NCI-H345 treated with DMSO at 0.1 percent for 48 hours (cell line): ENCODE data around the gene LIG1.
A peak's percentile ranks its signal among the peaks of the same experiment; 100 is the strongest.
"Not testable (repeated sequence)": the region's sequence is repeated elsewhere in the genome, so short reads cannot be mapped to it uniquely, and the experiment has no call there.

Experiments
- DNase-seq: peaks from one replicate; lab custom pipeline; 2025; ENCODE audit not compliant: unreplicated experiment; lab: John Stamatoyannopoulos, UW

LIG1 gene

GRCh38 chr19:48122421-48122820 lies 47.7 kb downstream of the LIG1 start:
- DNase-seq: no peak

GRCh38 chr19:48121909-48122371 lies 48.2 kb downstream of the LIG1 start:
- DNase-seq: no peak

DNA sequence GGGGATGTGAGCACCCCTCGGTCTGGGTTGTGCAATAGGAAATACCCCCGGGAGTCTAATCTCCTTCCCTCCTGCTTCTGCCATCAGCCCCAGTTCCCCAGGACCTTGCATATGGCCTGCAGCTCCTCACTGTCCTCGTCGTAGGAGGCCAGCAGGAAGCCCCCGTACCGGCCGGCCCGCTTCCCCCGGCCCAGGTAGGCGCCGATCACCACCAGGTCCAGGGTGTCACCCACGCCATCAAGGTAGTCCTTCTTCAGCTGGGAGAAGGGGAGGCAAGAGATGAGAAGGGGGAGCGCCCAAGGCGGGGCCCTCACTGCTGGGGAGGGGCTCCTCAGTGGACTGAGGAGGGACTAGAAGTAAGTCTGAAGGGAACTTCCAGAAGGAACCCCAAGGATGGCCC lies 49.1 kb downstream of the LIG1 start:
- no peak for DNase-seq

- no peak for DNase-seq
Measured at GRCh38 chr19:48120505-48120904, 49.6 kb downstream of the LIG1 start.

- DNase-seq: no peak
Measured at GRCh38 chr19:48118131-48118517, 52.0 kb downstream of the LIG1 start.

DNA sequence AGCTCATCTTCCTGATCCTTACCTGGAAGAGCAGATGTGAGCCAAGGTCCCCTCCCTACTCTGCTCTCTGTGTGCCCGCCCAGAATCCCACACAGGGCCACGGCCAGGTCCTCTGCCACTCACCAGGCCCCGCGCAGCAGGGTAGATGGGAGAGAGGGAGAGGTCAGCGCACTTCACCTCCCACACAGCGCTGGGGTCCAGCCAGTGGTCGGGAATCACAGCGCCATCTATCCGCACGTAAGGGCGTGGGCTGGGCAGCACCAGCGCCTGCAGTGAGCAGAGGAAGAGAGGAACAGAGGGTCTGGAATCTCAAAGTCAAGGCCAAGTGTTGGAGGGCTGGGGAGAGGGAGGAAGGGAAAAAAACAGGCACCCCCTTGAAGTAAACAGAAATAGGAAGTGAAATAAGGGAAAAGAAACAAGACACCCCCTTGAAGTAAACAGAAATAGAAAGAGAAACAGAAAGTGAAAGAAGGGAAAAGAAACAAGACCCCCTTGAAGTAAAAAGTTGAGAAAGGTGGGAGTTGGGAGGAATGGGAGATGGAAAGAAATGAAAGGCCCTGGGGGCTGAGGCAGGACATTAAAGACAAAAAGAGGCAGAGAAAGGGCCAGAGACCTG lies 52.5 kb downstream of the LIG1 start:
- no peak for DNase-seq

GRCh38 chr19:48113190-48113917 lies 56.8 kb downstream of the LIG1 start:
- DNase-seq: no peak

- no peak for DNase-seq
Measured at GRCh38 chr19:48111280-48111679, 58.9 kb downstream of the LIG1 start.

GRCh38 chr19:48110350-48110966 lies 59.7 kb downstream of the LIG1 start, which contains the start of gene PLA2G4C:
PLA2G4C (minus strand) TSS chr19:48110817; CDS start chr19:48106529, 4,288 bp downstream.
- DNase-seq: peak; percentile 53

DNA sequence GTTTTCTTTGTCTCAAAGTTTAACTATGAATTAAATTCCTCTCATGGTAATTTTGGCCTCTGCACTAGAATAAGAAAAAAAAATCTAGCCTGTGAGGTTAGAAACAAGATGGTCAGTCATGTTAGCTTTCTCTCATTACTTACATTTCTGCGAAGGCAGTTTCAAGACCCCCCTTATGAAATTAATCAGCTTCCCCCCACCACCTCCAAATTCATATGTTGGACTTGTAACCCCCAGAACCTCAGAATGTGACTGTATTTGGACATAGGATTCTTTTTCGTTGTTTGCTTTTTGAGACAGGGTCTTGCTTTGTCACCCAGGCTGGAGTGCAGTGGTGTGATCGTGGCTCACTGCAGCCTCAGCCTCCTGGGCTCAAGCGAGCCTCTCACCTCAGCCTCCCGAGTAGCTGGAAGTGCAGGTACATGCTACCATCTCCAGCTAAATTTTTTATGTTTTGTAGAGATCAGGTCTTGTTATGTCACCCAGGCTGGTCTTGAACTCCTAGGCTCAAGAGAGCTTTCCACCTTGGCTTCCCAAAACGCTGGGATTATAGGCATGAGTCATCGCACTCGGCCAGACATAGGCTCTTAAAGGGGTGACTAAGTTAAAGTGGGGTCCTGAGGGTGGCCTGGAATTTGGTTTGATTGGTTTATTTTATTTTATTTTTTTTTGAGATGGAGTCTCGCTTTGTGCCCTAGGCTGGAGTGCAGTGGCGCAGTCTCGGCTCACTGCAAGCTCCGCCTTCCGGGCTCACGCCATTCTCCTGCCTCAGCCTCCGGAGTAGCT lies 61.0 kb downstream of the LIG1 start:
- no peak for DNase-seq

- DNase-seq: no peak
Measured at GRCh38 chr19:48103922-48104321, 66.2 kb downstream of the LIG1 start.

- no peak for DNase-seq
Measured at GRCh38 chr19:48102870-48103751, 67.0 kb downstream of the LIG1 start.

GRCh38 chr19:48095612-48096175 lies 74.5 kb downstream of the LIG1 start:
- DNase-seq: no peak

GRCh38 chr19:48094855-48095203 lies 75.3 kb downstream of the LIG1 start:
- DNase-seq: no peak

GRCh38 chr19:48094129-48094854 lies 75.9 kb downstream of the LIG1 start:
- DNase-seq: no peak

DNA sequence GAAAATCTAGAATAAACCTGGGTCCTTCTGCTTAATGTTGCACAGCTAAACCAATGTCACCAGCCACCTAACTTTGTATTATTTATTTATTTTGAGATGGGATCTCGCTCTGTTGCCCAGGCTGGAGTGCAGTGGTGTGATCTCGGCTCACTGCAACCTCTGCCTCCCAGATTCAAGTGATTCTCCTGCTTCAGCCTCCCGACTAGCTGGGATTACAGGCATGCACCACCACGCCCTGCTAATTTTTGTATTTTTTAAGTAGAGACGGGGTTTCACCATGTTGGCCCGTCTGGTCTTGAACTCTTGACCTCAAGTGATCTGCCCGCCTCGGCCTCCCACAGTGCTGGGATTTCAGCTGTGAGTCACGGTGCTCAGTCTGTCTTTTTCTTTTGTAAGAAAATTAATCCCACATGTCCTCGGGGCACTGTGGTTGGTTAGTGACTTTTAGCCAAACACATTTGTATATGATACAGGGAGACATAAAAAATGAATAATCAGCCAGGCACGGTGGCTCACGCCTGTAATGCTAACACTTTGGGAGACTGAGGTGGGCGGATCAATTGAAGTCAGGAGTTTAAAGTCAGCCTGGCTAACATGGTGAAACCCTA lies 78.9 kb downstream of the LIG1 start:
- not testable (repeated sequence) for DNase-seq

- DNase-seq: no peak
Measured at GRCh38 chr19:48090281-48090802, 79.8 kb downstream of the LIG1 start.

DNA sequence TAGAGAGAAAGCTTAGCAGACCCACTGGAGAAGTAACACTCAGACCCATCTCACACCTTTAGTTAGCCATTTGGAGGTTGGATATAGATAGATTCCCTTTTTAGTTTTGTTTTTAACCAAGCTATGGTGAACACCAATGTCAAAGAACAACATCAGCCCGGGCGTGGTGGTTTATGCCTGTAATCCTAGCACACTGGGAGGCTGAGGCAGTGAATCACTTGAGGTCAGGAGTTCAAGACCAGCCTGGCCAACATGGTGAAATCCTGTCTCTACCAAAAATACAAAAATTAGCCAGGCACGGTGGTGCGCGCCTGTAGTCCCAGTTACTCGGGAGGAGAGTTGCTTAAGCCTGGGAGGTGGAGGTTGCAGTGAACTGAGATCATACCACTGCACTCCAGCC lies 81.2 kb downstream of the LIG1 start:
- not testable (repeated sequence) for DNase-seq
